Fibroblast of the conjunctiva (primary cell): ENCODE data around the gene SH3GL2.

Experiments
- DNase-seq: peaks from one replicate; pipeline ENCODE4 v3.0.0-alpha.2; 2010; ENCODE audit warnings: low read depth

The SH3GL2 gene

DNA sequence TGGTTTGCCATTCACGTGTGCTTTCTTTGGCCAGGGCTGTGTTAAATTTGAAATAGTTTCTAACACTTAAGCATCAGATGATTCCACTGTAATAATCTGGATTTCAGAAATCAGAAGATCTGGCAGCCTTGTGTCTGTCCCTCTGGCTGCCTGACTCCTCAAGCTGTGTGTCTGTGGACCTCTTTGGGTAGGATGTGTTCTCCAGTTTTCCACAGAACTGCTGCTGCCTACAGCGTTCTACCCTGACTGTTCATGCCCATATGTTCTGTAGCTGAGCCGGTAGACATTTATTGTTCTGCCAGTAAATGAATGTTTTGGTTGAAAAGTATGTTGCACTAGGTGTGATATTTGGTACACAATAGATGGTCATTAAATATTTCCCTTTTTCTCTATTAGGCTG, 81.3 kb downstream of the SH3GL2 start:
- DNase-seq, result no peak

DNA sequence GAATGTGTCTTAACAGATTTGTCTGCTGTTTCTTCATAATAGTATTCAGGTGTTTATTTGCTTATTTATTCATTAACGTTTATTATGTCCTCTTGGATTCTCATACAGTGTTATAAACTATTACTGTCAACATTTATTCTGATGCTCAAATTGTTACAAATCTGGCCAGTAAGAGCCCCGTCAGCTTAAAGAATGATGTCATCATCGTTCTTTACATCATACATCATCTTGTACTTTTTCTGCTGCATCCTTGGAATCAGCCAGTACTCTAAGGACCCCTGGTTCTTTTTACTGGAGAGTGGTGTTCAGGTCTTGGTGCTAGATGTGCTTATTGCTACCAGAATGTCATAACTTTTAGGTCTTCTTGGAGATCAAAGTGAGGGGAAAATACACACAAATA, 86.6 kb downstream of the SH3GL2 start:
- DNase-seq, result no peak

GRCh38 chr9:17669206-17669605, 90.3 kb downstream of the SH3GL2 start:
- DNase-seq, result no peak

DNA sequence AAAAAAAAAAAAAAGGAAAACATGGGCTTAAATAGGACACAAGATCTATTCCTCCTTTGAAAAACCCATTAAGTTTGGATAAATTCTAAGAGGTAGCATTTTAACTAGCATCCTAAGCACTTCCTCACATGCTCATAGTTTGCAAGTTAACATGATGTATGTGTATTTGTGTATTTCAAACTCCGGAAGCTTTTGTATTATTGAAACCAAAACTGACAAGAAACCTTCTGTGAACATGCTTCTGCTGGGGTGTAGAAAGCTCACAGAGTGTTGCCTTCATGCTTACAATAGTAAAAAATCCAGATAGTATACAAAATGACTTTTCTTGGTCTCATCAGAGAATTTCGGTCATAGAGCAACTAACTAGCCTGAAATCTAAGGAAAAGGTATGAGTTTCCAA, 103.8 kb downstream of the SH3GL2 start:
- DNase-seq, result no peak

- DNase-seq, result no peak
Measured at GRCh38 chr9:17688834-17689233, 110.0 kb downstream of the SH3GL2 start.

DNA sequence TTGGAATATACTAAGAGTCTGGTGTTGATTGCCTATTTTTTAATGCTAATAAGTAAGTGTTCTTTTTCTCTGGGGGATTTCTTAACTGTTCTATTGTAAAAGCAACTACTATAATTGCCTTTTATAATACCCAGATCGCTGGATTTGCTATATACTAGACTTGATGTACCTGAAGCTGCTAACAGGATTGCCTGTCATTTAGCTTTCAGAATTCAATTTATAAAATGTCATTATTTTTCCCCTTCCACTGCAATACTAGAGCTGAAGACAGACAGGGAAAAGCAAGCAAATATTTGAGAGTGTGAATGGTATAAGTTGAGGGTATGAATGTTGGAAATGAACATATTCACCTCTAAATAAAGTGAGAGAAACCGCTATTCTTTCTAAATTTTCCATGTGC, 115.5 kb downstream of the SH3GL2 start:
- DNase-seq, result no peak

GRCh38 chr9:17695482-17695881, 116.6 kb downstream of the SH3GL2 start:
- no peak for DNase-seq

GRCh38 chr9:17699615-17700330, 120.9 kb downstream of the SH3GL2 start:
- no peak for DNase-seq

DNA sequence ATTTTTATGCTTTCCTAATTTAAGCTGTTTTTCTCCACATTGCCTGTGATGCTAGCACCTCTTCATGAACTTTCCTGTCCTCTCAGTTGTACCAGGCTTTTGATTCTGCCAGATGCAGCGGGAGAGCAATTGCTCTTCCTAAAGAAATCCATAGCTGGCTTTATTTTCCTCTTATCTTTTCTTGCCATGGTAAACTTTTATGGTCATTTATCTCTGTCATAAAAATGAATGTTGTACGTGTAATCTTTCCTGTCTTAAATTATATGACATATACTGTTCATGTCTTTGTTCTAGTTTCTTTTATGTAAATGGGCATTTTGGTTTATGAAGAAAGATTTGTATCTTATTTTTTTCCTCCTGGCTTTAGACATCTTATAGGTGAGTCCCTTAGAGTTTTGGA, 127.5 kb downstream of the SH3GL2 start:
- no peak for DNase-seq

- no peak for DNase-seq
Measured at GRCh38 chr9:17719053-17719452, 140.2 kb downstream of the SH3GL2 start.

- DNase-seq, result no peak
Measured at GRCh38 chr9:17721954-17722353, 143.1 kb downstream of the SH3GL2 start.

- DNase-seq, result no peak
Measured at GRCh38 chr9:17723656-17724055, 144.8 kb downstream of the SH3GL2 start.

DNA sequence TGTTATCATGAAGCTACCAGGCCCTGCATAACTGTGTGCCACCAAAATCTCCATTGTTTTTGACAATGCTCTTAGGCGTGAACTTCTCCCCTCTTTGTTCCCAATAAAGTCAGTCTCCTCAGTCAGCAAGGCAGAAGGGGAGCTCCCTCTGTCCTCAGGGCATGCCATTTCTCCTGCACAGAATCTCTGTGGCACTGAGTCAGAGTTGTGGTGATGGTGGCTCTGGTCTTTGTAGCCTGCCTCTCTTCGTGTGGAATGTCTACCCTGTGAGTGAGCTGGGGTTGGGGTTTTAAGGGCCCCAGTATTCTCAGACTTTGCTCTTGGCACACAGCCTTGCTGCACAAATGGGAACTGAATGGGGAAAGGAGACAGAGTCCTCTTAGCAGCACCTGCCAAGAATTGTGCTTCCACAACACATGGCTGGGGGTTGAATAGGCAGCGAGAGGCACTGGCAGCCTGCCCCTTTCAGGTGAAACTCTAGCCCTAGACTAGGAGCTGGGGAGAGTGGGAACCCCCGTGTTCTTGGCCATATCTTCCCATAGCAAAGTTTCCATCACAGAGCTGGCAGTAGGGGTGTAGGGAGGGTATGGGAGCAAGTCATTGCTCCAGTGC, 146.6 kb downstream of the SH3GL2 start:
- DNase-seq, result no peak

GRCh38 chr9:17726298-17726697, 147.4 kb downstream of the SH3GL2 start:
- no peak for DNase-seq

DNA sequence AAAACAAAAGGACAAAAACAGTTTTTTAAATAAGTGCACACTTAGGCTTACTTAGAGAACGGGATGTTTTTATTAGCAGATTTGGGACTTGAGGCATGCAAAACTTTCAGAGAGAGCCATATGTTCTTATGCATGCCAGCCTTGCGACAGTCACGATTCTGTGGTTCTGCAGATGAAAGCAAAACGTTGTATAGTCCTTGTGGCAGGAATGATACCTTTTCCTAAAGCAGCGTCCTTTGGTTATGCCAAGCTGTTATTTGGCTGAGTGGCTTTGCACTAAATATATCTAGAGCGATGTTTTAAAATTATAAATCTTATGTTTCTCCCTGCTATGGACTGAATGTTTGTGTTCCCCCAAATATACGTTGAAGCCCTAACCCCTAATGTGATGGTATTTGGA, 152.0 kb downstream of the SH3GL2 start:
- no peak for DNase-seq

- DNase-seq, result no peak
Measured at GRCh38 chr9:17731308-17731707, 152.4 kb downstream of the SH3GL2 start.

DNA sequence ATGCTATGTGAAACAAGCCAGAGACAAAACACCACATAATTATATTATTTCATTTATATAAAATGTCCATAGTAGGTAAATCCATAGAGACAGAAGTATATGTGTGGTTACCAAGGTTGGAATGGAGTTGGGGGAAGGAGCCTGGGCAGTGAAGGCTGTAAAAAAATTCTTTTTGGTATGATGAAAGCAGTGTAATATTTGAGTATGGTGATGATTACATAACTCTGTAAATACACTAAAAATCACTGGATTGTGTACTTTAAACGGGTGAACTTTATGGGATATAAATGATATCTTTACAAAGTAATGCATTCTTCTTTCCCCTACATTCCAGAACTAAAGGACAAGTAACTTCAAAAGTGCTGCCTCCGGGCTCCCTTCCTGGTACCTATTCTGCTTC, 155.8 kb downstream of the SH3GL2 start:
- DNase-seq, result no peak

- DNase-seq, result no peak
Measured at GRCh38 chr9:17735859-17736258, 157.0 kb downstream of the SH3GL2 start.

GRCh38 chr9:17739022-17739421, 160.2 kb downstream of the SH3GL2 start:
- DNase-seq, result no peak

DNA sequence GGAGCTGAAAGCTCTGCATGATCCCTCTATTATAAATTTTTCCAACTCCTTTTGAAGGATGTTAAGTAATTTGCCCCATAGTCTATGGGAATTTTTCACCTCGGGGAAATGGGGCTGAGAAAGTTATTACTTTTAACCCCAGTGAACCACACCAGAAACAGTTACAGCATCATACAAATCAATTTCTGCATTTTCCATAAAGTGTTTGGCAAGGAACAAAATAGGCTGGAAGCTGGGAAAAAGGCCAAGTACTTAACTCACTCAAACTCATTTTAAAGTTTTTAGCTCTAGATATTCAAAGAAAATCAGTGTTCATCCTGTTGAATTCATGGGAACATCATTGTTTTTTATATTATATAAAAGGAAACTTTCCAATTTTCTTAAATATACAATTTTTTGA, 160.9 kb downstream of the SH3GL2 start:
- DNase-seq, result no peak

- DNase-seq, result no peak
Measured at GRCh38 chr9:17742067-17742466, 163.2 kb downstream of the SH3GL2 start.

- no peak for DNase-seq
Measured at GRCh38 chr9:17744786-17745185, 165.9 kb downstream of the SH3GL2 start.

GRCh38 chr9:17750269-17750668, 171.4 kb downstream of the SH3GL2 start:
- no peak for DNase-seq

GRCh38 chr9:17751486-17751885, 172.6 kb downstream of the SH3GL2 start:
- no peak for DNase-seq
